Measurements from ENCODE around the gene BLOC1S1.

BLOC1S1 gene

GRCh38 chr12:55715833-55716581 is at the start of gene BLOC1S1:
TSS of gene BLOC1S1 (plus strand) at chr12:55716046. CDS start at chr12:55716052, 6 bp downstream.
- DNase-seq = peak; percentile 74

GRCh38 chr12:55666508-55666907 is 49.3 kb upstream of the BLOC1S1 start:
- DNase-seq = no peak

- DNase-seq = no peak
These were observed 45.6 kb upstream of the BLOC1S1 start for GRCh38 chr12:55670276-55670675.

GRCh38 chr12:55671746-55672145 is 44.1 kb upstream of the BLOC1S1 start:
- no peak for DNase-seq

GRCh38 chr12:55673638-55674037 is 42.2 kb upstream of the BLOC1S1 start:
- no peak for DNase-seq

- DNase-seq = no peak
These were observed 40.2 kb upstream of the BLOC1S1 start for GRCh38 chr12:55675666-55676065.

GRCh38 chr12:55676707-55677106 is 39.1 kb upstream of the BLOC1S1 start:
- no peak for DNase-seq

GRCh38 chr12:55679691-55680090 is 36.2 kb upstream of the BLOC1S1 start:
- no peak for DNase-seq

- DNase-seq = no peak
These were observed 34.4 kb upstream of the BLOC1S1 start for GRCh38 chr12:55681142-55682077.

- no peak for DNase-seq
These were observed 33.6 kb upstream of the BLOC1S1 start for GRCh38 chr12:55682087-55682796.

GRCh38 chr12:55683676-55684075 is 32.2 kb upstream of the BLOC1S1 start:
- DNase-seq = no peak

GRCh38 chr12:55684761-55685370 is 31.0 kb upstream of the BLOC1S1 start:
- no peak for DNase-seq

- DNase-seq = no peak
These were observed 30.2 kb upstream of the BLOC1S1 start for GRCh38 chr12:55685671-55686070.

GRCh38 chr12:55686366-55687010 is 29.4 kb upstream of the BLOC1S1 start:
- DNase-seq = no peak

GRCh38 chr12:55687746-55688145 is 28.1 kb upstream of the BLOC1S1 start:
- DNase-seq = no peak

GRCh38 chr12:55688716-55689655 is 26.9 kb upstream of the BLOC1S1 start:
- DNase-seq = no peak

GRCh38 chr12:55692631-55693322 is 23.1 kb upstream of the BLOC1S1 start:
- DNase-seq = no peak

GRCh38 chr12:55693323-55694187 is 22.3 kb upstream of the BLOC1S1 start:
- DNase-seq = no peak

- DNase-seq = no peak
These were observed 21.7 kb upstream of the BLOC1S1 start for GRCh38 chr12:55694188-55694515.

GRCh38 chr12:55694651-55695050 is 21.2 kb upstream of the BLOC1S1 start:
- no peak for DNase-seq

Measured in NCI-H2081 treated with DMSO at 0.1 percent for 48 hours (cell line).